ENCODE results near the gene CFL1.

GRCh38 chr11:65851083-65851579 lies 6.8 kb downstream of the CFL1 start:
- no peak for TF ChIP-seq JUNB (IDR thresholded peaks at IDR 0.05)
- no peak for TF ChIP-seq RFX5 (IDR thresholded peaks at IDR 0.05; ENCODE audit: low read depth, low read length)
- TF ChIP-seq, protein P1, sequence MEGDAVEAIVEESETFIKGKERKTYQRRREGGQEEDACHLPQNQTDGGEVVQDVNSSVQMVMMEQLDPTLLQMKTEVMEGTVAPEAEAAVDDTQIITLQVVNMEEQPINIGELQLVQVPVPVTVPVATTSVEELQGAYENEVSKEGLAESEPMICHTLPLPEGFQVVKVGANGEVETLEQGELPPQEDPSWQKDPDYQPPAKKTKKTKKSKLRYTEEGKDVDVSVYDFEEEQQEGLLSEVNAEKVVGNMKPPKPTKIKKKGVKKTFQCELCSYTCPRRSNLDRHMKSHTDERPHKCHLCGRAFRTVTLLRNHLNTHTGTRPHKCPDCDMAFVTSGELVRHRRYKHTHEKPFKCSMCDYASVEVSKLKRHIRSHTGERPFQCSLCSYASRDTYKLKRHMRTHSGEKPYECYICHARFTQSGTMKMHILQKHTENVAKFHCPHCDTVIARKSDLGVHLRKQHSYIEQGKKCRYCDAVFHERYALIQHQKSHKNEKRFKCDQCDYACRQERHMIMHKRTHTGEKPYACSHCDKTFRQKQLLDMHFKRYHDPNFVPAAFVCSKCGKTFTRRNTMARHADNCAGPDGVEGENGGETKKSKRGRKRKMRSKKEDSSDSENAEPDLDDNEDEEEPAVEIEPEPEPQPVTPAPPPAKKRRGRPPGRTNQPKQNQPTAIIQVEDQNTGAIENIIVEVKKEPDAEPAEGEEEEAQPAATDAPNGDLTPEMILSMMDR (IDR thresholded peaks at IDR 0.05 in 2 of 3, conservative IDR thresholded peaks at IDR 0.05 in 1 of 3; ENCODE audit: control insufficient read depth in 2 of 3, extremely low read depth in 1 of 3, insufficient read depth in 1 of 3, low read depth in 3 of 3, low read length in 3 of 3) = peak in 2 of 3 experiments; percentile 46 to 64; a peak in 4 of 6 replicates
- TF ChIP-seq, protein P2, sequence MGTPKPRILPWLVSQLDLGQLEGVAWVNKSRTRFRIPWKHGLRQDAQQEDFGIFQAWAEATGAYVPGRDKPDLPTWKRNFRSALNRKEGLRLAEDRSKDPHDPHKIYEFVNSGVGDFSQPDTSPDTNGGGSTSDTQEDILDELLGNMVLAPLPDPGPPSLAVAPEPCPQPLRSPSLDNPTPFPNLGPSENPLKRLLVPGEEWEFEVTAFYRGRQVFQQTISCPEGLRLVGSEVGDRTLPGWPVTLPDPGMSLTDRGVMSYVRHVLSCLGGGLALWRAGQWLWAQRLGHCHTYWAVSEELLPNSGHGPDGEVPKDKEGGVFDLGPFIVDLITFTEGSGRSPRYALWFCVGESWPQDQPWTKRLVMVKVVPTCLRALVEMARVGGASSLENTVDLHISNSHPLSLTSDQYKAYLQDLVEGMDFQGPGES (IDR thresholded peaks at IDR 0.05) = no peak
- TF ChIP-seq, protein P3, sequence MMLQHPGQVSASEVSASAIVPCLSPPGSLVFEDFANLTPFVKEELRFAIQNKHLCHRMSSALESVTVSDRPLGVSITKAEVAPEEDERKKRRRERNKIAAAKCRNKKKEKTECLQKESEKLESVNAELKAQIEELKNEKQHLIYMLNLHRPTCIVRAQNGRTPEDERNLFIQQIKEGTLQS (IDR thresholded peaks at IDR 0.05; ENCODE audit: borderline replicate concordance, extremely low read depth, low read depth, low read length) = no peak
- TF ChIP-seq EP300 (IDR thresholded peaks at IDR 0.05; ENCODE audit: borderline replicate concordance in 1 of 2, control insufficient read depth in 1 of 2, low read depth in 2 of 2, low read length in 2 of 2) = no peak
- no peak for TF ChIP-seq YBX1 (IDR thresholded peaks at IDR 0.05)
- no peak for TF ChIP-seq KDM1A (IDR thresholded peaks at IDR 0.05; ENCODE audit: borderline replicate concordance)
- no peak for TF ChIP-seq NR2C2 (IDR thresholded peaks at IDR 0.05; ENCODE audit: borderline replicate concordance, control insufficient read depth, insufficient read length, low read depth)
- no peak for TF ChIP-seq SUPT20H (IDR thresholded peaks at IDR 0.05; ENCODE audit: borderline replicate concordance, control insufficient read depth, low read depth, low read length)
- no peak for TF ChIP-seq PAX8 (IDR thresholded peaks at IDR 0.05)
- no peak for TF ChIP-seq GATAD2B (conservative IDR thresholded peaks at IDR 0.05; ENCODE audit: low read depth)
- TF ChIP-seq, protein P4, sequence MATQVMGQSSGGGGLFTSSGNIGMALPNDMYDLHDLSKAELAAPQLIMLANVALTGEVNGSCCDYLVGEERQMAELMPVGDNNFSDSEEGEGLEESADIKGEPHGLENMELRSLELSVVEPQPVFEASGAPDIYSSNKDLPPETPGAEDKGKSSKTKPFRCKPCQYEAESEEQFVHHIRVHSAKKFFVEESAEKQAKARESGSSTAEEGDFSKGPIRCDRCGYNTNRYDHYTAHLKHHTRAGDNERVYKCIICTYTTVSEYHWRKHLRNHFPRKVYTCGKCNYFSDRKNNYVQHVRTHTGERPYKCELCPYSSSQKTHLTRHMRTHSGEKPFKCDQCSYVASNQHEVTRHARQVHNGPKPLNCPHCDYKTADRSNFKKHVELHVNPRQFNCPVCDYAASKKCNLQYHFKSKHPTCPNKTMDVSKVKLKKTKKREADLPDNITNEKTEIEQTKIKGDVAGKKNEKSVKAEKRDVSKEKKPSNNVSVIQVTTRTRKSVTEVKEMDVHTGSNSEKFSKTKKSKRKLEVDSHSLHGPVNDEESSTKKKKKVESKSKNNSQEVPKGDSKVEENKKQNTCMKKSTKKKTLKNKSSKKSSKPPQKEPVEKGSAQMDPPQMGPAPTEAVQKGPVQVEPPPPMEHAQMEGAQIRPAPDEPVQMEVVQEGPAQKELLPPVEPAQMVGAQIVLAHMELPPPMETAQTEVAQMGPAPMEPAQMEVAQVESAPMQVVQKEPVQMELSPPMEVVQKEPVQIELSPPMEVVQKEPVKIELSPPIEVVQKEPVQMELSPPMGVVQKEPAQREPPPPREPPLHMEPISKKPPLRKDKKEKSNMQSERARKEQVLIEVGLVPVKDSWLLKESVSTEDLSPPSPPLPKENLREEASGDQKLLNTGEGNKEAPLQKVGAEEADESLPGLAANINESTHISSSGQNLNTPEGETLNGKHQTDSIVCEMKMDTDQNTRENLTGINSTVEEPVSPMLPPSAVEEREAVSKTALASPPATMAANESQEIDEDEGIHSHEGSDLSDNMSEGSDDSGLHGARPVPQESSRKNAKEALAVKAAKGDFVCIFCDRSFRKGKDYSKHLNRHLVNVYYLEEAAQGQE (IDR thresholded peaks at IDR 0.05; ENCODE audit: low read depth, low read length) = no peak
- no peak for TF ChIP-seq NFYB (IDR thresholded peaks at IDR 0.05; ENCODE audit: insufficient read depth, low read depth, low read length)

Measured in GM12878 (cell line).